Keratinocyte (primary cell): ENCODE results near the gene AOPEP.

Source experiments
- EZH2 ChIP-seq: IDR thresholded peaks from one replicate; pipeline ENCODE4 v1.6.1; 2012; ENCODE audit warnings: inconsistent platforms, mild to moderate bottlenecking, low read length, moderate library complexity
- TF ChIP-seq, protein P1 (sequence below), 3 experiments: IDR thresholded peaks in 1 of 3; conservative IDR thresholded peaks in 1 of 3; optimal IDR thresholded peaks in 1 of 3; 2 replicates in 2 of 3; 3 replicates in 1 of 3; pipeline versions ENCODE3 to v1.5.1; 2011; ENCODE audit warnings: low read length in 3 of 3, mild to moderate bottlenecking in 3 of 3, moderate library complexity in 2 of 3, control low read depth in 1 of 3, inconsistent platforms in 1 of 3; ENCODE audit not compliant: insufficient read depth in 2 of 3; ENCODE audit errors: extremely low read depth in 1 of 3

DNA sequence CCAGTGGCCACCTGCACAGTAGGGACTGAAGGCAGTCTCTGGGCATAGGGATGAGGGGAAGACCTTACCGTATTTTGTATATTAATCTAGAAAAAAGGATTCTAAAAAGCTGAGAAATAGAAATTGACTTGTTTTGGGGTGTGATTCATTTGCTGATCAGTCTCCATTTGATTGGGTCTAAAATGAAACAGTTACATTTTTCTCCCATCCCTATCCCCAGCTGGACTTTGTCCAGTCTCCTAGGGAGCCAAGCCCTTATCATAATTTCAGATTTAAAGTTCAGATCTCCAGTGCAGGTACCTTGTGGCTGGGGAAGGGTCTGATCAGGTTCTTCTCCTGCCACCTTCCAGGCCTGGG, 350.2 kb downstream of the AOPEP start:
- TF ChIP-seq, protein P1, sequence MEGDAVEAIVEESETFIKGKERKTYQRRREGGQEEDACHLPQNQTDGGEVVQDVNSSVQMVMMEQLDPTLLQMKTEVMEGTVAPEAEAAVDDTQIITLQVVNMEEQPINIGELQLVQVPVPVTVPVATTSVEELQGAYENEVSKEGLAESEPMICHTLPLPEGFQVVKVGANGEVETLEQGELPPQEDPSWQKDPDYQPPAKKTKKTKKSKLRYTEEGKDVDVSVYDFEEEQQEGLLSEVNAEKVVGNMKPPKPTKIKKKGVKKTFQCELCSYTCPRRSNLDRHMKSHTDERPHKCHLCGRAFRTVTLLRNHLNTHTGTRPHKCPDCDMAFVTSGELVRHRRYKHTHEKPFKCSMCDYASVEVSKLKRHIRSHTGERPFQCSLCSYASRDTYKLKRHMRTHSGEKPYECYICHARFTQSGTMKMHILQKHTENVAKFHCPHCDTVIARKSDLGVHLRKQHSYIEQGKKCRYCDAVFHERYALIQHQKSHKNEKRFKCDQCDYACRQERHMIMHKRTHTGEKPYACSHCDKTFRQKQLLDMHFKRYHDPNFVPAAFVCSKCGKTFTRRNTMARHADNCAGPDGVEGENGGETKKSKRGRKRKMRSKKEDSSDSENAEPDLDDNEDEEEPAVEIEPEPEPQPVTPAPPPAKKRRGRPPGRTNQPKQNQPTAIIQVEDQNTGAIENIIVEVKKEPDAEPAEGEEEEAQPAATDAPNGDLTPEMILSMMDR (optimal IDR thresholded peaks at IDR 0.05 in 1 of 3, IDR thresholded peaks at IDR 0.05 in 1 of 3, conservative IDR thresholded peaks at IDR 0.05 in 1 of 3; ENCODE audit: extremely low read depth in 1 of 3, insufficient read depth in 2 of 3, low read length in 3 of 3), result no peak
- no peak for TF ChIP-seq EZH2
